WERI-Rb-1 (cell line): ENCODE measurements around the gene ASCC2.

Experiments used
- DNase-seq: peaks from one replicate; pipeline ENCODE4 v3.0.0-alpha.2; 2020
- H3K27ac ChIP-seq: fragments of 250-450 bp; sonication (Bioruptor Pico); 2 replicates; pipeline ENCODE4 v1.5.1; 2020; ENCODE audit warnings: mild to moderate bottlenecking, moderate library complexity
- H3K27me3 ChIP-seq: fragments of 250-450 bp; sonication (Bioruptor Pico); 2 replicates; pipeline ENCODE4 v1.5.1; 2021; ENCODE audit warnings: mild to moderate bottlenecking, low read depth, moderate library complexity; ENCODE audit not compliant: insufficient read depth, severe bottlenecking
- H3K36me3 ChIP-seq: fragments of 250-450 bp; sonication (Bioruptor Pico); 2 replicates; pipeline ENCODE4 v1.5.1; 2020; ENCODE audit warnings: mild to moderate bottlenecking, moderate library complexity
- H3K4me3 ChIP-seq: 2 replicates; pipeline ENCODE4 v1.5.1; 2011; ENCODE audit warnings: low read depth, mild to moderate bottlenecking, control low read depth, low read length
- H3K9me3 ChIP-seq: fragments of 250-450 bp; sonication (Bioruptor Pico); 2 replicates; pipeline ENCODE4 v1.5.1; 2021; ENCODE audit warnings: mild to moderate bottlenecking, moderate library complexity; ENCODE audit not compliant: severe bottlenecking
- TF ChIP-seq, protein P1 (sequence below): IDR thresholded peaks from 2 replicates; pipeline ENCODE4 v1.5.1; 2011; ENCODE audit warnings: low read depth, mild to moderate bottlenecking, control low read depth, inconsistent platforms, low read length

ASCC2 gene

DNA sequence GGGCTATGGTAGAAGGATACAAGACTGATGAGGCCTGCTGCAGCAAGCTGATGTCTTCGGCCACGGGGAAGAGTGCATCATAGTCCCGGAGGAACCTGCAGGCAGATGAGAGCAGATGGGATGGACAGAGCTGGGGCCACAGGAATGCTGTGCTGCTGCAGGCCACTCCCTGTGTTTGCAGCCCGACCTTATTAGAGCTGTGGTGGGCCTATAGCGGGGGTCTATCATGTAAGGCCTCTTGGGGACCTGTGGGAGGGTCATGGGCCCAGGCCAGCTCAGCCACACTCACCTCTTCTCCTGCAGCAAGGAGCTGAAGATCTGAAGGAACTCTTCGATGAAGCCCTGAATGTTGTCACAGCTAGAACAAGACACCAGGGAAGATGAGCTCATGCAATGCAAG lies 31.9 kb downstream of the ASCC2 start:
- no peaks in the 10 kb centered on the region for H3K9me3 ChIP-seq
- H3K36me3 ChIP-seq, result peaks cover 68% of the 10 kb centered on the region
- H3K4me3 ChIP-seq, result no peak overlapping the region
- TF ChIP-seq, protein P1, sequence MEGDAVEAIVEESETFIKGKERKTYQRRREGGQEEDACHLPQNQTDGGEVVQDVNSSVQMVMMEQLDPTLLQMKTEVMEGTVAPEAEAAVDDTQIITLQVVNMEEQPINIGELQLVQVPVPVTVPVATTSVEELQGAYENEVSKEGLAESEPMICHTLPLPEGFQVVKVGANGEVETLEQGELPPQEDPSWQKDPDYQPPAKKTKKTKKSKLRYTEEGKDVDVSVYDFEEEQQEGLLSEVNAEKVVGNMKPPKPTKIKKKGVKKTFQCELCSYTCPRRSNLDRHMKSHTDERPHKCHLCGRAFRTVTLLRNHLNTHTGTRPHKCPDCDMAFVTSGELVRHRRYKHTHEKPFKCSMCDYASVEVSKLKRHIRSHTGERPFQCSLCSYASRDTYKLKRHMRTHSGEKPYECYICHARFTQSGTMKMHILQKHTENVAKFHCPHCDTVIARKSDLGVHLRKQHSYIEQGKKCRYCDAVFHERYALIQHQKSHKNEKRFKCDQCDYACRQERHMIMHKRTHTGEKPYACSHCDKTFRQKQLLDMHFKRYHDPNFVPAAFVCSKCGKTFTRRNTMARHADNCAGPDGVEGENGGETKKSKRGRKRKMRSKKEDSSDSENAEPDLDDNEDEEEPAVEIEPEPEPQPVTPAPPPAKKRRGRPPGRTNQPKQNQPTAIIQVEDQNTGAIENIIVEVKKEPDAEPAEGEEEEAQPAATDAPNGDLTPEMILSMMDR, result no peak
- DNase-seq, result no peak
- no peak overlapping the region for H3K27ac ChIP-seq
- no peaks in the 10 kb centered on the region for H3K27me3 ChIP-seq

DNA sequence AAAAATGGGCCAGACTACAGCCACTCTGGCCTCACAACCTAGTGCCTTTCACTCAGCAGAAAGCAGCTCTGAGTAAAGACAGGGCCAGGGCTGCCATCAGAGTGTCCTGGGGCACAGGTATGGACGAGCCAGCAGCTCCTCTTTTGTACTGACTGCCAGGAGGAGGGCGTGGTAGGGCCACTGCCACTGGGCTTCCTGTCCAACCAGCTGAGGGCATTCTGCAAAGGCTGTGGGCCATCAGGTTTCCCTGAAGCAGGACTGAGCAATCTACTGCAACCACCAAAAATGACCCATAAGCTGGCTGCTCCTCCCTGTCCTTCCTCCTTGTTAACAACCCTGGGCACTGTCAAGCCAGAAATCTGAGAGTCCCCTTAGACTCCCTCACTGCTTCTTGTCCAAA lies 33.1 kb downstream of the ASCC2 start:
- Histone ChIP-seq H3K9me3 (no peaks in the 10 kb centered on the region), H3K4me3 (no peak overlapping the region), H3K27me3 (no peaks in the 10 kb centered on the region), H3K36me3 (peaks cover 71% of the 10 kb centered on the region), H3K27ac (no peak overlapping the region)
- TF ChIP-seq, protein P1, result no peak
- DNase-seq, result no peak

DNA sequence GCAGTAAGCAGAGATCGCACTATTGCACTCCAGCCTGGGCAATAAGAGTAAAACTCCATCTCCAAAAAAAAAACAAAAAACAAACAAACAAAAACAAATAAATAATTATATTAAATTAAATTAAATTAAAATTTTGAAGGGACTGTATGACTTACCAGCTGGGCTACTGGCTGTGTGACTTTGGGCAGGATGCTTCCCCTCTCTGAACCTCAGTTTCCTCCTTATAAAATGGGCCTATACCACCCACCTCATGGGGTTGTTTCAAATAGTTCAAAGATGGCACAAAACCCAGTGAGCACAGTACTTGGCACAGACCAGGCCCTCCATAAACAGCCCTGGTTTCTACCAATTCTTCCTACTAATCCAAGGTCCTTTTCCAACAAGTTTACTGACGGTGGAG lies 34.9 kb downstream of the ASCC2 start:
- no peak for DNase-seq
- no peak overlapping the region for H3K27ac ChIP-seq
- H3K36me3 ChIP-seq, result peaks cover 79% of the 10 kb centered on the region
- TF ChIP-seq, protein P1, result no peak
- H3K4me3 ChIP-seq, result no peak overlapping the region
- no peaks in the 10 kb centered on the region for H3K27me3 ChIP-seq
- no peaks in the 10 kb centered on the region for H3K9me3 ChIP-seq

DNA sequence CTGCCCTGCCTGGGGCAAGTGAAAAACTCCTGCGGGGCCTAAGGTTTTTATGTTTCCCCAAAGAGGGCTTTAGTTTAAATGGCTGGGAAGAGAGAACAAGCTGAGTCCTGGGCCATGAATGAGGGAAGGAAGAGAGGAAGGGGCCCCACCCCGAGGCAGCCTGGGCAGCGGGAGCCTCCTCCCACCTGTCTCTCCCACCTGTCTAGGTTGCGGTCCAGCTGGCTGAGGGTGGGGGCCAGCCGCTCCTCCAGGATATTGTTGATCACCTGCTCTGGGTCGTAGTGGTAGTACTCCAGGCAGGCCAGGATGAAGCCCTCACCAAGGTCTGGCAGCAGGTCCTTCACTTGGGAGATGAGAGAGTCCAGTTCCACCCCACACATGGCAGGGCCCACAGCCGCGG lies 36.3 kb downstream of the ASCC2 start:
- Histone ChIP-seq H3K9me3 (no peaks in the 10 kb centered on the region), H3K27ac (no peak overlapping the region), H3K4me3 (no peak overlapping the region), H3K27me3 (no peaks in the 10 kb centered on the region), H3K36me3 (peaks cover 76% of the 10 kb centered on the region)
- TF ChIP-seq, protein P1, result no peak
- DNase-seq, result peak; percentile 19

DNA sequence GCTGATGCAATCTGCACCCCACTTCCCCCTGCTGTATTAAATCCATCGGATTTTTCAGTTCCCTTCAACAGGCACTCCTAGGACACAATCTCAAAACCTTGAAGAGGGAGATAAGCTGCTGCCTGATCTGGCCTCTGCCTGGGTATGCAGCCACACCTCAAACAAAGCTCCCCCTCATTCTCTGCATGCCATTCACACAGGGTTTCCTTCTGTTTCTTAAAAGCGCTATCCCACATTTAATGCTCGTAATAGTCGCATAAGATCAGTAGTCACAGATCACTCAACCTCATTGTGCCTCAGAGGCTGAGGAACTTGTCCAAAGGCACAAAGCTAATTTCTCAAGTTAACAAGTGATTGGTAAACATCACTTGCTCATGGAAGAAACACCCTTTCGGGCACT lies 36.9 kb downstream of the ASCC2 start:
- Histone ChIP-seq H3K27ac (no peak overlapping the region), H3K4me3 (no peak overlapping the region), H3K9me3 (no peaks in the 10 kb centered on the region), H3K27me3 (no peaks in the 10 kb centered on the region), H3K36me3 (peaks cover 76% of the 10 kb centered on the region)
- TF ChIP-seq, protein P1, result no peak
- no peak for DNase-seq

DNA sequence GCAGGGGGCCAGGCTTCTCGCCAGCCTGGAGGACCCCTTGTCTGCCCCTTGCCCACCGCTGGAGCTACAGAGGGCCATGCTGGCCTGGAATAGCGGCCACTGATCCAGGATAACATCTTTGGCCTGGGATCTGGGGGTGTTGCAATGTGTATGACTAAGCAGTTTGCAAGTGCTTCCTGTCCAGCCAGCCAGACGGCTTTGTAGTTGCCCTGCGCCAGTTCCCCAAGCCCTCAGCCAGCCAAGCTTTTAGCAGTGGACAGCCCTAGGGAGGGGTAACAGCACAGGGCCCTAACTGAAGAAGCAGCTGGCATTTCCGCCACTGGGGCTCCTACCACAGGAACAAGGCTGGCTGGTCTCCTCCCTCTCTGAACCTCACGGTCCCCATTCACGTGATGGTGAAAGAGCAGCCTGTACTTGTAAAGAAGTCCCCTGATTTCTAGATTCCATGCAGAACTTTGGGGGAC lies 38.8 kb downstream of the ASCC2 start:
- Histone ChIP-seq H3K9me3 (no peaks in the 10 kb centered on the region), H3K36me3 (peaks cover 59% of the 10 kb centered on the region), H3K27ac (no peak overlapping the region), H3K27me3 (no peaks in the 10 kb centered on the region), H3K4me3 (no peak overlapping the region)
- DNase-seq, result no peak
- TF ChIP-seq, protein P1, result no peak
